WTC11 (cell line): ENCODE data around the gene ASPM. TPM values are rescaled to one million over a fixed set of nuclear protein-coding genes. Genes with fewer than 3 reads are reported as not detected.

ENCODE experiments used
- ATAC-seq: fragments of 200-7000 bp; cut with Tn5 transposase; 2 replicates; pipeline ENCODE4 v1.10.0; 2021; ENCODE audit warnings: mild to moderate bottlenecking, moderate library complexity
- CTCF ChIA-PET: fragments of 300-600 bp; sonication (Branson Sonifier 250); formaldehyde crosslinking; loops from one replicate; lab custom pipeline; 2021; ENCODE audit warnings: antibody characterized with exemption; lab: Charles Lee
- POLR2A ChIA-PET: fragments of 350-600 bp; sonication (Branson Sonifier 250); formaldehyde crosslinking; loops from one replicate; lab custom pipeline; 2021; ENCODE audit warnings: antibody characterized with exemption; lab: Charles Lee
- DNase-seq: peaks from one replicate; pipeline ENCODE4 v3.0.0; 2021; ENCODE audit warnings: low spot score
- H3K27ac Mint-ChIP-seq: 2 replicates; pipeline ENCODE4 v1.8.0; 2021; ENCODE audit warnings: mixed read lengths
- H3K27me3 Mint-ChIP-seq: 2 replicates; pipeline ENCODE4 v1.8.0; 2021; ENCODE audit warnings: low read depth, mild to moderate bottlenecking, moderate library complexity, mixed read lengths
- H3K36me3 Mint-ChIP-seq: 2 replicates; pipeline ENCODE4 v1.8.0; 2021; ENCODE audit warnings: mixed read lengths
- H3K4me1 Mint-ChIP-seq: 2 replicates; pipeline ENCODE4 v1.8.0; 2022; ENCODE audit warnings: mixed read lengths
- H3K4me3 Mint-ChIP-seq: 2 replicates; pipeline ENCODE4 v1.8.0; 2021; ENCODE audit warnings: mild to moderate bottlenecking, moderate library complexity, mixed read lengths
- H3K9me3 Mint-ChIP-seq: 2 replicates; pipeline ENCODE4 v1.8.0; 2021; ENCODE audit warnings: mixed read lengths
- ATF1 ChIP-seq: sonication (generic); formaldehyde crosslinking; IDR thresholded peaks from 2 replicates; pipeline ENCODE4 v1.8.1; 2023; ENCODE audit warnings: mild to moderate bottlenecking, moderate library complexity, missing genetic modification reagents
- CREB1 ChIP-seq: sonication (generic); formaldehyde crosslinking; IDR thresholded peaks from 2 replicates; pipeline ENCODE4 v1.8.0; 2023; ENCODE audit warnings: mild to moderate bottlenecking, missing genetic modification reagents
- ELF4 ChIP-seq: sonication (generic); formaldehyde crosslinking; IDR thresholded peaks from 2 replicates; pipeline ENCODE4 v1.8.1; 2022; ENCODE audit warnings: low read depth, mild to moderate bottlenecking, moderate library complexity, missing genetic modification reagents
- EMX1 ChIP-seq: fragments of 250-450 bp; sonication (Bioruptor Pico); IDR thresholded peaks from 2 replicates; pipeline ENCODE4 v1.8.0; 2021; ENCODE audit warnings: mild to moderate bottlenecking
- ESRRA ChIP-seq: sonication (generic); formaldehyde crosslinking; IDR thresholded peaks from 2 replicates; pipeline ENCODE4 v1.8.1; 2022; ENCODE audit warnings: mild to moderate bottlenecking, missing genetic modification reagents, borderline replicate concordance
- KAT7 ChIP-seq: sonication (generic); formaldehyde crosslinking; IDR thresholded peaks from 2 replicates; pipeline ENCODE4 v1.8.1; 2023; ENCODE audit warnings: missing genetic modification reagents, mild to moderate bottlenecking, borderline replicate concordance
- MLX ChIP-seq: sonication (generic); formaldehyde crosslinking; IDR thresholded peaks from 2 replicates; pipeline ENCODE4 v1.8.1; 2023; ENCODE audit warnings: mild to moderate bottlenecking, missing genetic modification reagents, moderate library complexity
- MXD4 ChIP-seq: fragments of 250-450 bp; sonication (Bioruptor Pico); IDR thresholded peaks from 2 replicates; pipeline ENCODE4 v1.8.0; 2021; ENCODE audit warnings: mild to moderate bottlenecking, moderate library complexity, borderline replicate concordance
- NFE2L1 ChIP-seq: sonication (generic); formaldehyde crosslinking; IDR thresholded peaks from 2 replicates; pipeline ENCODE4 v1.8.1; 2023; ENCODE audit warnings: missing genetic modification reagents
- NFYB ChIP-seq: sonication (generic); formaldehyde crosslinking; conservative IDR thresholded peaks from 2 replicates; pipeline ENCODE4 v1.8.0; 2022; ENCODE audit warnings: low read depth, missing genetic modification reagents
- SMAD4 ChIP-seq: sonication (generic); formaldehyde crosslinking; IDR thresholded peaks from 2 replicates; pipeline ENCODE4 v1.8.0; 2022; ENCODE audit warnings: mild to moderate bottlenecking, missing genetic modification reagents
- TCF7 ChIP-seq: sonication (generic); formaldehyde crosslinking; IDR thresholded peaks from 2 replicates; pipeline ENCODE4 v1.8.0; 2022; ENCODE audit warnings: mild to moderate bottlenecking, low read depth, missing genetic modification reagents, moderate library complexity
- ZNF219 ChIP-seq: sonication (generic); formaldehyde crosslinking; IDR thresholded peaks from 2 replicates; pipeline ENCODE4 v1.8.0; 2023; ENCODE audit warnings: missing genetic modification reagents, mild to moderate bottlenecking, borderline replicate concordance
- ZNF532 ChIP-seq: fragments of 250-450 bp; sonication (Bioruptor Pico); IDR thresholded peaks from 2 replicates; pipeline ENCODE4 v1.9.0; 2021; ENCODE audit warnings: mild to moderate bottlenecking, borderline replicate concordance
- total RNA-seq: library from RNA; stranded (reverse); gene quantifications from 3 replicates; pipeline ENCODE4 v1.2.3, GENCODE V29; 2021
- TF ChIP-seq, protein P1 (sequence below): sonication (generic); formaldehyde crosslinking; IDR thresholded peaks from 2 replicates; pipeline ENCODE4 v1.8.1; 2022; ENCODE audit warnings: mild to moderate bottlenecking, missing genetic modification reagents, moderate library complexity, borderline replicate concordance
- TF ChIP-seq, protein P2 (sequence below): fragments of 250-450 bp; sonication (Bioruptor Pico); IDR thresholded peaks from 2 replicates; pipeline ENCODE4 v1.9.0; 2021; ENCODE audit warnings: moderate library complexity, mild to moderate bottlenecking, inconsistent platforms, borderline replicate concordance
- TF ChIP-seq, protein P3 (sequence below): sonication (generic); formaldehyde crosslinking; IDR thresholded peaks from 2 replicates; pipeline ENCODE4 v1.8.0; 2022; ENCODE audit warnings: mild to moderate bottlenecking, missing genetic modification reagents

Gene ASPM
- total RNA-seq, 1 experiment from 2014 or later, result 44.5 TPM

DNA sequence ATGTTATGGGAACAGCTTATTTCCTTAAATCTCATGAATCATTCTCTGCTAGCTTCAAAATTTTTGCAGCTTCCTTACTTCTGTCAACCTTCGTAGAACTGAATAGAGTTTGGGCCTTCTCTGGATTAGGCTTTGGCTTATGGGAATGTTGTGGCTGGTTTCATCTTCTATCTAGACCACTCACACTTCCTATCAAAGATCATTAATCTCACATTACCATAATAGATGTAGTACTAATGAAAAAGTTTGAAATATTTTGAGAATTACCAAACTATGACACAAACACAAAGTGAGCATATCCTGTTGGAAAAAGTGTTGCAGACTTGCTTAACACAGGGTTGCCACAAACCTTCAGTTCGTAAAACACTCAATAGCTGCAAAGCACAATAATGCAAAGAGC lies 30.3 kb downstream of the ASPM start (continued):
- TF ChIP-seq ZNF532 (CRISPR knock-in tag) (no peak), EMX1 (no peak), ESRRA (CRISPR knock-in tag) (no peak), NFE2L1 (CRISPR knock-in tag) (no peak), SMAD4 (CRISPR knock-in tag) (no peak), ZNF219 (no peak), NFYB (CRISPR knock-in tag) (no peak)
- TF ChIP-seq, protein P1, sequence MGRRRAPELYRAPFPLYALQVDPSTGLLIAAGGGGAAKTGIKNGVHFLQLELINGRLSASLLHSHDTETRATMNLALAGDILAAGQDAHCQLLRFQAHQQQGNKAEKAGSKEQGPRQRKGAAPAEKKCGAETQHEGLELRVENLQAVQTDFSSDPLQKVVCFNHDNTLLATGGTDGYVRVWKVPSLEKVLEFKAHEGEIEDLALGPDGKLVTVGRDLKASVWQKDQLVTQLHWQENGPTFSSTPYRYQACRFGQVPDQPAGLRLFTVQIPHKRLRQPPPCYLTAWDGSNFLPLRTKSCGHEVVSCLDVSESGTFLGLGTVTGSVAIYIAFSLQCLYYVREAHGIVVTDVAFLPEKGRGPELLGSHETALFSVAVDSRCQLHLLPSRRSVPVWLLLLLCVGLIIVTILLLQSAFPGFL (CRISPR knock-in tag), result no peak

DNA sequence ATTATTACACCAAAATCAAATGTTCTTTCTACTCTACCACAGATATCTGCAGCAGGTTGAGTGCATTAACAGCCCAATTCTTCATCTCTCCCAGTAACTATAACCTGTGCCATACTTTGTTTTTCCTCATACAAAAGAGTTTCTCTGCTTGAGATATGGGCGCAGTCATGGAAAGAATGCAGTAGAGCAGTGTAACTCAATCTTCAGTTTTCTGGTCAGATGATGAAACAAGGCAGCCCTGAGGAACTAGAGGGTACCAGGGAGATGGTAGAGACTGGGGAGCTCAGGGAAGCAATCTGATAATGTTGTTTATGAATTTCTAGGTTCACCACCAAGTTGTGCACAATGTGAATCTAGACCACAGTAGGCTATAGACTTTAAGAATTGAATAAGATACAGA lies 39.6 kb downstream of the ASPM start:
- ATAC-seq (no peak), DNase-seq (no peak)
- ChIA-PET CTCF (no interaction called here), POLR2A (no interaction called here)
- Mint-ChIP-seq H3K9me3 (peaks cover 47% of the 10 kb centered on the region), H3K27ac (no peak overlapping the region), H3K36me3 (peaks cover 94% of the 10 kb centered on the region), H3K27me3 (peaks cover 3% of the 10 kb centered on the region; the same call in 1 of the 2 replicates), H3K4me3 (no peak overlapping the region), H3K4me1 (peaks cover 7% of the 10 kb centered on the region)
- TF ChIP-seq, protein P2, sequence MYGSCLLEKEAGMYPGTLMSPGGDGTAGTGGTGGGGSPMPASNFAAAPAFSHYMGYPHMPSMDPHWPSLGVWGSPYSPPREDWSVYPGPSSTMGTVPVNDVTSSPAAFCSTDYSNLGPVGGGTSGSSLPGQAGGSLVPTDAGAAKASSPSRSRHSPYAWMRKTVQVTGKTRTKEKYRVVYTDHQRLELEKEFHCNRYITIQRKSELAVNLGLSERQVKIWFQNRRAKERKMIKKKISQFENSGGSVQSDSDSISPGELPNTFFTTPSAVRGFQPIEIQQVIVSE, result no peak

DNA sequence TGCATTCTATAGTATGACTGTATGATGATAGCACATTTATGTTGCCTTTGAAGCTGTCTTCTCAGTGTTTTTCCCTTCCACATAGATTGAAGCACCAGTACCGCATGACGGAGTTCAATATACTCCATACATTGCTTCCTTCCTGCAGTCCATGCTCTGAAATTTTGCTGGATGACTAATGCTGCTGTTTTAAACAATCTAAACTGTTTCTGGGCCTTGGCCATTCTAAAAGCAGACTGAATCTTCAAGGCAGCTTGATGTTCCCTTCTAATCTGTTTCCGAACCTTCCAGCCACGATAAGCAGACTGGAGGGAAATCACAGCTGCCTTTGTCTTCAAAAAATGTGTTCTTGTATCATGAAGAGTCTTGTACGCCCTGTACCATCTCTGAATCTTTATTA lies 43.2 kb downstream of the ASPM start:
- DNase-seq, result no peak
- no peak for TF ChIP-seq ELF4 (CRISPR knock-in tag)
- no peak for TF ChIP-seq ATF1
- TF ChIP-seq, all 79 proteins: peak for 0
- Mint-ChIP-seq H3K27ac (no peak overlapping the region), H3K36me3 (peaks cover 84% of the 10 kb centered on the region), H3K4me3 (no peak overlapping the region), H3K4me1 (peaks cover 16% of the 10 kb centered on the region), H3K27me3 (peaks cover 3% of the 10 kb centered on the region; the same call in 1 of the 2 replicates), H3K9me3 (peaks cover 58% of the 10 kb centered on the region)
- ChIA-PET POLR2A (no interaction called here), CTCF (no interaction called here)
- no peak for ATAC-seq

GRCh38 chr1:197101978-197102377 lies 44.5 kb downstream of the ASPM start:
- peaks cover 16% of the 10 kb centered on the region for H3K4me1 Mint-ChIP-seq
- ATAC-seq (no peak), DNase-seq (no peak)
- ChIA-PET POLR2A (no interaction called here), CTCF (no interaction called here)
- H3K4me3 Mint-ChIP-seq, result no peak overlapping the region
- TF ChIP-seq MXD4 (CRISPR knock-in tag) (no peak), CREB1 (CRISPR knock-in tag) (no peak), TCF7 (no peak), MLX (CRISPR knock-in tag) (no peak), KAT7 (no peak)
- TF ChIP-seq, protein P3, sequence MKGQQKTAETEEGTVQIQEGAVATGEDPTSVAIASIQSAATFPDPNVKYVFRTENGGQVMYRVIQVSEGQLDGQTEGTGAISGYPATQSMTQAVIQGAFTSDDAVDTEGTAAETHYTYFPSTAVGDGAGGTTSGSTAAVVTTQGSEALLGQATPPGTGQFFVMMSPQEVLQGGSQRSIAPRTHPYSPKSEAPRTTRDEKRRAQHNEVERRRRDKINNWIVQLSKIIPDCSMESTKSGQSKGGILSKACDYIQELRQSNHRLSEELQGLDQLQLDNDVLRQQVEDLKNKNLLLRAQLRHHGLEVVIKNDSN (CRISPR knock-in tag), result no peak
- TF ChIP-seq, protein P1 (CRISPR knock-in tag), result no peak
- H3K27me3 Mint-ChIP-seq, result peaks cover 3% of the 10 kb centered on the region; the same call in 1 of the 2 replicates
- H3K36me3 Mint-ChIP-seq, result peaks cover 71% of the 10 kb centered on the region
- no peak overlapping the region for H3K27ac Mint-ChIP-seq
- peaks cover 54% of the 10 kb centered on the region for H3K9me3 Mint-ChIP-seq
